Endodermal cell (in vitro differentiated cells): ENCODE data around the gene BTBD2. TPM values are rescaled to one million over a fixed set of nuclear protein-coding genes. Genes with fewer than 3 reads are reported as not detected.

Experiments
- DNase-seq: peaks from one replicate; pipeline ENCODE4 v3.0.0-alpha.2; 2017
- H3K27ac ChIP-seq: 2 replicates; pipeline ENCODE4 v1.5.1; 2013; ENCODE audit warnings: mild to moderate bottlenecking, low read depth, low read length, moderate library complexity
- H3K27me3 ChIP-seq: 2 replicates; pipeline ENCODE4 v1.6.1; 2013; ENCODE audit warnings: mild to moderate bottlenecking, low read length, moderate library complexity; ENCODE audit not compliant: insufficient read depth, control insufficient read depth, poor library complexity, severe bottlenecking
- H3K36me3 ChIP-seq: 2 replicates; pipeline ENCODE4 v1.7.0; 2013; ENCODE audit warnings: mild to moderate bottlenecking, low read length, moderate library complexity; ENCODE audit not compliant: control insufficient read depth, insufficient read depth
- H3K4me1 ChIP-seq: one replicate; pipeline ENCODE4 v1.7.0; 2013; ENCODE audit warnings: low read length; ENCODE audit not compliant: control insufficient read depth, insufficient read depth
- H3K4me3 ChIP-seq: 2 replicates; pipeline ENCODE4 v1.5.1; 2013; ENCODE audit warnings: mild to moderate bottlenecking, low read length, moderate library complexity
- H3K9ac ChIP-seq: 2 replicates; pipeline ENCODE4 v1.6.1; 2013; ENCODE audit warnings: mild to moderate bottlenecking, low read length, moderate library complexity; ENCODE audit not compliant: poor library complexity, severe bottlenecking; ENCODE audit errors: extremely low read depth
- H3K9me3 ChIP-seq: 2 replicates; pipeline ENCODE4 v1.6.1; 2013; ENCODE audit warnings: mild to moderate bottlenecking, low read length, moderate library complexity; ENCODE audit not compliant: control insufficient read depth
- H3K27ac Mint-ChIP-seq: 2 replicates; pipeline ENCODE4 v1.8.0; 2020; ENCODE audit warnings: mixed read lengths
- H3K27me3 Mint-ChIP-seq: 2 replicates; pipeline ENCODE4 v1.8.0; 2021; ENCODE audit warnings: mild to moderate bottlenecking, mixed read lengths; ENCODE audit not compliant: insufficient read depth
- H3K36me3 Mint-ChIP-seq: 2 replicates; pipeline ENCODE4 v1.8.0; 2020; ENCODE audit warnings: low read depth, mixed read lengths
- H3K4me1 Mint-ChIP-seq: 2 replicates; pipeline ENCODE4 v1.8.0; 2020; ENCODE audit warnings: mixed read lengths
- H3K4me3 Mint-ChIP-seq: 2 replicates; pipeline ENCODE4 v1.8.0; 2020; ENCODE audit warnings: mild to moderate bottlenecking, moderate library complexity, mixed read lengths
- H3K9me3 Mint-ChIP-seq: 2 replicates; pipeline ENCODE4 v1.8.0; 2020; ENCODE audit warnings: mild to moderate bottlenecking, mixed read lengths
- WGBS, 2 experiments: methylation state at CpG; one replicate each; pipeline versions ENCODE4 v1.1.5 to v1.1.7; 2013; ENCODE audit warnings: missing lambda C conversion rate in 2 of 2, mixed read lengths in 1 of 2; ENCODE audit not compliant: insufficient coverage in 1 of 2, insufficient read length in 1 of 2; 5-methylcytosine and 5-hydroxymethylcytosine counted together
- total RNA-seq, 2 donors: library from RNA; stranded (reverse); fragmentation: NEBNext Ultra II Directional in 1 of 2; extraction: Animal tissue kit (Norgen Biotek cat#: 25700) in 1 of 2; gene quantifications; 2 replicates in 1 of 2; 3 replicates in 1 of 2; pipeline ENCODE4 v1.2.1, GENCODE V29; 2021
- TF ChIP-seq, protein P1 (sequence below): fragments of 200-600 bp; sonication (generic); conservative IDR thresholded peaks from 2 replicates; pipeline ENCODE4 v1.5.0; 2021; ENCODE audit warnings: antibody characterized with exemption, mild to moderate bottlenecking

BTBD2 gene
- total RNA-seq, 2 donors from 2014 or later: 107 to 112 TPM

GRCh38 chr19:1957562-1958248 is 57.8 kb downstream of the BTBD2 start:
- H3K27me3 Mint-ChIP-seq: no peaks in the 10 kb centered on the region
- TF ChIP-seq, protein P1, sequence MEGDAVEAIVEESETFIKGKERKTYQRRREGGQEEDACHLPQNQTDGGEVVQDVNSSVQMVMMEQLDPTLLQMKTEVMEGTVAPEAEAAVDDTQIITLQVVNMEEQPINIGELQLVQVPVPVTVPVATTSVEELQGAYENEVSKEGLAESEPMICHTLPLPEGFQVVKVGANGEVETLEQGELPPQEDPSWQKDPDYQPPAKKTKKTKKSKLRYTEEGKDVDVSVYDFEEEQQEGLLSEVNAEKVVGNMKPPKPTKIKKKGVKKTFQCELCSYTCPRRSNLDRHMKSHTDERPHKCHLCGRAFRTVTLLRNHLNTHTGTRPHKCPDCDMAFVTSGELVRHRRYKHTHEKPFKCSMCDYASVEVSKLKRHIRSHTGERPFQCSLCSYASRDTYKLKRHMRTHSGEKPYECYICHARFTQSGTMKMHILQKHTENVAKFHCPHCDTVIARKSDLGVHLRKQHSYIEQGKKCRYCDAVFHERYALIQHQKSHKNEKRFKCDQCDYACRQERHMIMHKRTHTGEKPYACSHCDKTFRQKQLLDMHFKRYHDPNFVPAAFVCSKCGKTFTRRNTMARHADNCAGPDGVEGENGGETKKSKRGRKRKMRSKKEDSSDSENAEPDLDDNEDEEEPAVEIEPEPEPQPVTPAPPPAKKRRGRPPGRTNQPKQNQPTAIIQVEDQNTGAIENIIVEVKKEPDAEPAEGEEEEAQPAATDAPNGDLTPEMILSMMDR: no peak
- Histone ChIP-seq H3K27me3 (no peaks in the 10 kb centered on the region), H3K4me1 (no peaks in the 10 kb centered on the region), H3K9me3 (no peaks in the 10 kb centered on the region), H3K36me3 (peaks cover 15% of the 10 kb centered on the region), H3K27ac (no peak overlapping the region), H3K4me3 (no peak overlapping the region), H3K9ac (no peak overlapping the region)
- DNase-seq: no peak
- H3K4me1 Mint-ChIP-seq: peaks cover 4% of the 10 kb centered on the region
- 95 to 96% methylated on average over 28 to 38 of the region's 40 CpGs for WGBS, 2 experiments
- no peak overlapping the region for H3K4me3 Mint-ChIP-seq
- no peak overlapping the region for H3K27ac Mint-ChIP-seq
- peaks cover 19% of the 10 kb centered on the region for H3K36me3 Mint-ChIP-seq
- H3K9me3 Mint-ChIP-seq: no peaks in the 10 kb centered on the region

- Mint-ChIP-seq H3K27ac (no peak overlapping the region), H3K36me3 (peaks cover 18% of the 10 kb centered on the region), H3K9me3 (no peaks in the 10 kb centered on the region), H3K4me1 (peaks cover 4% of the 10 kb centered on the region), H3K27me3 (no peaks in the 10 kb centered on the region), H3K4me3 (no peak overlapping the region)
- H3K9ac ChIP-seq: no peak overlapping the region
- peaks cover 16% of the 10 kb centered on the region for H3K36me3 ChIP-seq
- no peaks in the 10 kb centered on the region for H3K9me3 ChIP-seq
- DNase-seq: peak; percentile 85
- no peak overlapping the region for H3K4me3 ChIP-seq
- peak overlapping the region; percentile 4 for H3K27ac ChIP-seq
- TF ChIP-seq, protein P1: peak; percentile 53
- no peaks in the 10 kb centered on the region for H3K27me3 ChIP-seq
- whole genome bisulfite sequencing, 2 experiments: 86 to 92% methylated on average over 14 to 28 of the region's 28 CpGs
- H3K4me1 ChIP-seq: no peaks in the 10 kb centered on the region
Observed at GRCh38 chr19:1956868-1957492, 58.5 kb downstream of the BTBD2 start.

- TF ChIP-seq, protein P1: no peak
- peak overlapping the region; percentile 21 for H3K27ac Mint-ChIP-seq
Observed at GRCh38 chr19:1956122-1956494, 59.4 kb downstream of the BTBD2 start.

More at GRCh38 chr19:1956122-1956494, 59.4 kb downstream of the BTBD2 start:
- H3K4me1 ChIP-seq: no peaks in the 10 kb centered on the region
- no peaks in the 10 kb centered on the region for H3K27me3 Mint-ChIP-seq
- H3K4me1 Mint-ChIP-seq: peaks cover 4% of the 10 kb centered on the region
- H3K27ac ChIP-seq: peak overlapping the region; percentile 6
- 93 to 95% methylated on average over 12 of the region's 12 CpGs for WGBS, 2 experiments
- H3K36me3 Mint-ChIP-seq: peaks cover 17% of the 10 kb centered on the region
- peaks cover 12% of the 10 kb centered on the region for H3K36me3 ChIP-seq
- H3K27me3 ChIP-seq: no peaks in the 10 kb centered on the region
- H3K4me3 ChIP-seq: no peak overlapping the region
- H3K9ac ChIP-seq: no peak overlapping the region
- DNase-seq: no peak
- no peaks in the 10 kb centered on the region for H3K9me3 Mint-ChIP-seq
- no peaks in the 10 kb centered on the region for H3K9me3 ChIP-seq
- H3K4me3 Mint-ChIP-seq: no peak overlapping the region
